ENCODE results near the gene LEMD3. TPM values are rescaled to one million over a fixed set of nuclear protein-coding genes. Genes with fewer than 3 reads are reported as not detected.

LEMD3 gene
- total RNA-seq (2014; rRNA removed; shearing (Covaris generic)) (45.5 and 58.0 TPM in 2 replicates), total RNA-seq (2022) (29.0 and 33.0 TPM in 2 replicates), Bru-seq, nascent RNA (percentile 85 among the genes with signal in this experiment), BruChase-seq, experiment 1, labeled RNA remaining after a 6-hour chase (percentile 72 among the genes with signal in this experiment), BruChase-seq, experiment 2, labeled RNA remaining after a 2-hour chase (percentile 80 among the genes with signal in this experiment)
- long read RNA-seq, full-length matches to known transcripts, result 25 of 30 reads
- long read RNA-seq, partial matches to known transcripts, result 4 of 30 reads
- long read RNA-seq, other reads (novel, unspliced or antisense), result 1 of 30 reads

GRCh38 chr12:65169320-65170208 lies at the start of gene LEMD3:
LEMD3 (plus strand) TSS chr12:65169583; CDS start chr12:65169597, 14 bp downstream.
- Histone ChIP-seq H3K9me3 (ENCODE audit: low read length) (no peaks in the 10 kb centered on the region), H3K9me2 (ENCODE audit: insufficient read depth, low read length) (no peaks in the 10 kb centered on the region), H2AFZ (ENCODE audit: low read length) (peak within 1 kb of the TSS; percentile 89), H3K4me3 (ENCODE audit: low read depth, low read length, poor library complexity, severe bottlenecking) (peak within 1 kb of the TSS; percentile 95), H3K27ac (ENCODE audit: low read depth, low read length, poor library complexity, severe bottlenecking) (peak within 1 kb of the TSS; percentile 75), H3K36me3 (ENCODE audit: insufficient read depth, low read length) (peaks cover 23% of the 10 kb centered on the region), H3K4me2 (ENCODE audit: low read length) (peak within 1 kb of the TSS; percentile 93), H3K79me2 (ENCODE audit: insufficient read depth, low read depth, low read length) (peaks cover 60% of the 10 kb centered on the region), H3K4me1 (ENCODE audit: insufficient read depth, low read length, poor library complexity, severe bottlenecking) (peaks cover 29% of the 10 kb centered on the region), H4K20me1 (ENCODE audit: insufficient read depth, low read length) (peaks cover 34% of the 10 kb centered on the region)
- no TSS peak for BruUV-seq (replicated peaks)
- CTCF ChIA-PET (ENCODE audit: unreplicated experiment), result interaction anchor here (0.6 kb wide), 3 partner anchors 36 to 63 kb away, joined by 3 to 4 read pairs (median 3); no protein-coding TSS in a partner anchor
- intact Hi-C loops (cut with micrococcal nuclease; ENCODE audit: unreplicated experiment), result loop anchor here (1.0 kb wide), 1 partner anchor 63 kb away; no protein-coding TSS in a partner anchor
- no peak for TF ChIP-seq EZH2phosphoT487 (IDR thresholded peaks at IDR 0.05; ENCODE audit: borderline replicate concordance, low read depth, low read length)
- peak; percentile 29; the same call in 1 of the 2 replicates for TF ChIP-seq CTCF (conservative IDR thresholded peaks at IDR 0.05; ENCODE audit: low read length)
- DNase-seq (ENCODE audit: low spot score), result peak; percentile 95
- POLR2A ChIA-PET, result interaction anchor here (0.6 to 2.7 kb wide), 27 partner anchors 9 to 961 kb away, joined by 3 to 24 read pairs (median 5); partner anchors contain the start of gene LLPH

DNA sequence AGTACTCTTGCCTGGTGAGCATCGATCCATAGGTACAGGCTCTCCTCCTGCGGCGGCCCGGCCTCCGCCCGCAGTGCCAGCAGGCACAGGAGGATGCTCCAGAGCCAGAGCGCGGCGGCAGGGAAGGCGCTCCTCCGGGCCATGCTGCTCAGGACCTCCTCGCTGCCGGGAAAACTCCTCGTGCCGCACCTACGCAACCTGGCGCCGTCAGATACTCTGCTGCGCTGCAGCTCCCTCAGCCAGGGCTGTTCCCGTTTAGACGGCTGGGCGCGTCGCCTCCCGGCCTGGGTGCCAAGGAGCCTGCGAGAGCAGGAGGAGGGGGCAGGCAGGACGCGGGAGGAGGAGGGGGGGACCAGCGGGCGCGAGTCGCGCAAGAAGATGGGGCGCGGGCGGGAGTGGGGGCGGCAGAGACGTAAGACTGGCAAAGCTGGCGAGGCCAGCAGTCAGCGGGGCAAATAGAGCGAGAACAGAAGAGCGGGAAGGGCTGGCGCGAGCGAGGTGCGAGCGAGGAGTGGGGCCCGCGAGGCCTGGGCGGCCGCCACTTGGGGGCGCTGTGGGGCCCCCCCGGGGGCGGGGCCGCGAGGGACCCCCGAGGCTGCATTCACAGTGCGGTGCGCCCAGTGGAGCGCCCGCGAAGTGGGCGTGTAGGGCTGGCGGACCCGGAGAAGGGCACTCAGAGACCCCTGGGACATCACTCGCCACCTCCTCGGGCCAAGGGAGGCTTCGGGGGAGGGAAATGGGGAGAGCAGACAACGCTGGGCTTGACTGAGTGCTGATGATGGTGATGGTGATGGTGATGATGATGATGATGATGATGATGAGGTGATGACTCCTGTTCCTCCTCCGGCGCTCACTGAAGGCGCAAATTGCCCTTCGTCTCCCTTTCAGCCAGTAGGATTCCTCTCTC lies 48.1 kb upstream of the LEMD3 start, which contains the start of gene WIF1:
TSS of gene WIF1 (minus strand) at position 257 of the 907 bp plus-strand sequence. CDS start at position 143, 114 bp downstream.
- no TSS peak for BruUV-seq (replicated peaks)
- no peak within 1 kb of the TSS for H3K4me3 ChIP-seq (ENCODE audit: low read depth, low read length, poor library complexity, severe bottlenecking)
- no peak within 1 kb of the TSS for H3K27ac ChIP-seq (ENCODE audit: low read depth, low read length, poor library complexity, severe bottlenecking)
- H3K4me1 ChIP-seq (ENCODE audit: insufficient read depth, low read length, poor library complexity, severe bottlenecking), result no peaks in the 10 kb centered on the region
- H3K9me3 ChIP-seq (ENCODE audit: low read length), result no peaks in the 10 kb centered on the region
- H3K9me2 ChIP-seq (ENCODE audit: insufficient read depth, low read length), result no peaks in the 10 kb centered on the region
- ChIA-PET POLR2A (no interaction called here), CTCF (ENCODE audit: unreplicated experiment) (no interaction called here)
- H3K79me2 ChIP-seq (ENCODE audit: insufficient read depth, low read depth, low read length), result no peaks in the 10 kb centered on the region
- TF ChIP-seq EZH2phosphoT487 (IDR thresholded peaks at IDR 0.05; ENCODE audit: borderline replicate concordance, low read depth, low read length), result no peak
- peak; percentile 64 for TF ChIP-seq CTCF (conservative IDR thresholded peaks at IDR 0.05; ENCODE audit: low read length)
- no peak for DNase-seq (ENCODE audit: low spot score)
- H3K4me2 ChIP-seq (ENCODE audit: low read length), result no peak within 1 kb of the TSS
- intact Hi-C loops (cut with micrococcal nuclease; ENCODE audit: unreplicated experiment), result loop anchor here (5.0 kb wide), 1 partner anchor 111 kb away; no protein-coding TSS in a partner anchor
- no peaks in the 10 kb centered on the region for H4K20me1 ChIP-seq (ENCODE audit: insufficient read depth, low read length)
- H3K36me3 ChIP-seq (ENCODE audit: insufficient read depth, low read length), result no peaks in the 10 kb centered on the region
- no peak within 1 kb of the TSS for H2AFZ ChIP-seq (ENCODE audit: low read length)
